ENCODE measurements around the gene ANKLE1.

The ANKLE1 gene

GRCh38 chr19:17262557-17262956, 19.1 kb upstream of the ANKLE1 start:
- TF ChIP-seq CTCF (IDR thresholded peaks at IDR 0.05): no peak
- DNase-seq (ENCODE audit: low spot score): no peak
- Histone ChIP-seq H3K4me3 (no peak overlapping the region), H3K27ac (no peak overlapping the region)

GRCh38 chr19:17263712-17264640, 17.7 kb upstream of the ANKLE1 start:
- no peak for DNase-seq (ENCODE audit: low spot score)
- H3K27ac ChIP-seq: peak overlapping the region in 1 of 2 donors; percentile 51
- H3K4me3 ChIP-seq: peak overlapping the region; percentile 58
- TF ChIP-seq CTCF (IDR thresholded peaks at IDR 0.05): no peak

GRCh38 chr19:17264641-17264979, 17.1 kb upstream of the ANKLE1 start, which contains the start of gene USHBP1:
USHBP1 (minus strand) TSS chr19:17264745; CDS start chr19:17264299, 446 bp downstream.
- no peak for TF ChIP-seq CTCF (IDR thresholded peaks at IDR 0.05)
- Histone ChIP-seq H3K27ac (peak within 1 kb of the TSS in 1 of 2 donors; percentile 51), H3K4me3 (peak within 1 kb of the TSS; percentile 58)
- no peak for DNase-seq (ENCODE audit: low spot score)

GRCh38 chr19:17266026-17266425, 15.7 kb upstream of the ANKLE1 start:
- TF ChIP-seq CTCF (IDR thresholded peaks at IDR 0.05): no peak
- no peak overlapping the region for H3K4me3 ChIP-seq
- no peak for DNase-seq (ENCODE audit: low spot score)
- no peak overlapping the region for H3K27ac ChIP-seq

GRCh38 chr19:17266589-17266974, 15.1 kb upstream of the ANKLE1 start:
- Histone ChIP-seq H3K4me3 (no peak overlapping the region), H3K27ac (peak overlapping the region in 1 of 2 donors; percentile 25)
- TF ChIP-seq CTCF (IDR thresholded peaks at IDR 0.05): no peak
- DNase-seq (ENCODE audit: low spot score): no peak

GRCh38 chr19:17266975-17267788, 14.5 kb upstream of the ANKLE1 start, which contains the start of gene BABAM1:
BABAM1 (plus strand) TSS chr19:17267443; CDS start chr19:17268807, 1,364 bp downstream.
- Histone ChIP-seq H3K27ac (peak within 1 kb of the TSS; percentile 50 to 73), H3K4me3 (peak within 1 kb of the TSS; percentile 76)
- no peak for TF ChIP-seq CTCF (IDR thresholded peaks at IDR 0.05)
- DNase-seq (ENCODE audit: low spot score): peak; percentile 99
